ENCODE data around the gene DCUN1D3. TPM values are rescaled to one million over a fixed set of nuclear protein-coding genes. Genes with fewer than 3 reads are reported as not detected.
A peak's percentile ranks its signal among the peaks of the same experiment; 100 is the strongest.
"Not testable (repeated sequence)": the region's sequence is repeated elsewhere in the genome, so short reads cannot be mapped to it uniquely, and the experiment has no call there.

Gene DCUN1D3
- total and polyA plus RNA-seq, 7 donors = 2.2 to 19.6 (median 8.6) TPM

DNA sequence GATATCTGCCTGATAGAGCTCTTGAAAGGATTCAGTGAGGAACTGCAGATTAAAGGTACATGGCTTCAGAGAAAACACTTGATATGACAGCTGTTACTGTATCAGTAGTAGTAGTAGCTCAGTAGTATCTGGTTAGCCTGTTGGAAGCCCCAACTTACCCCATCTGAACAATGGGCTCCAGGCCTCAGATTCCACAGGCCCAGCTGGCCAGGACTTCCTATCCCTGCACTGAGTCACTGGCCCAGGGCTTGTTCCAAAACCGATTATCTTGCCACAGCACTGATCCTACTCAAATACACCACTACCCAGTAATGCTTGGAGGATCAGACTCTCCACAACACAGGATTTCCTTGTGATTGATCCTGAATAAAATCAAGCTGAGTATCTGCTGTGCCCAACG is 32.6 kb downstream of the DCUN1D3 start:
- 52 to 70% (median 55%) methylated on average over 2 of the region's 2 CpGs for WGBS, 3 donors
- no peak for TF ChIP-seq CTCF (IDR thresholded peaks at IDR 0.05)
- no peaks in the 10 kb centered on the region for H3K36me3 ChIP-seq (ENCODE audit: insufficient read depth in 1 of 2, low read depth in 1 of 2)
- no peaks in the 10 kb centered on the region for H3K9me3 ChIP-seq
- H3K27me3 ChIP-seq (ENCODE audit: insufficient read depth in 3 of 3, low read length in 2 of 3) = no peaks in the 10 kb centered on the region
- ATAC-seq = peak in 3 of 4 donors; percentile 38 to 40 (median 38)
- no peak overlapping the region for H3K27ac ChIP-seq
- H3K4me1 ChIP-seq = peaks cover 62% of the 10 kb centered on the region
- intact Hi-C loops (cut with DNase I) = loop anchor here in 1 of 2 donors (5.0 kb wide), 1 partner anchor 35 kb away; the partner anchor contains the start of genes DCUN1D3 and LYRM1
- H3K4me3 ChIP-seq = no peak overlapping the region
- no peak for DNase-seq

DNA sequence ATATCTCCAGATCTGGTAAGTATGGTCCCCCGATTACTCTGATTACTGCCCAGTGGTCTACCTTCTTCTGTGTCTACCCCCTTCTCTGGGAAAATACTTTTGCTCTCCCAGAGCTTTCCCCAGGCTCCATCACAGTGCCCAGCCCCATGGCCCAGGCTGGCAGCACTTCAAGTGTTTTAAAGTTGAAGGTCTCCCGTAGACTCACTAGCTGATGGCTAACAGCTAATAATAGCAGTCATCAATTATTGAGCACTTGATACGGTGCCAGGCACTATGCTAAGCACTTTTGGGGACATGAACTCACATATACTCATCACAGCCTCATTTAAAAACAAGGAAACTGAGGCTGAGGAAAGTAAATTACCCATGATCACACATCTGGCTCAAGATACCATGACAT is 33.4 kb downstream of the DCUN1D3 start:
- Histone ChIP-seq H3K4me1 (peaks cover 55% of the 10 kb centered on the region), H3K36me3 (ENCODE audit: insufficient read depth in 1 of 2, low read depth in 1 of 2) (peaks cover 0 to 6% of the 10 kb centered on the region in 2 donors), H3K4me3 (no peak overlapping the region), H3K9me3 (no peaks in the 10 kb centered on the region), H3K27ac (no peak overlapping the region), H3K27me3 (ENCODE audit: insufficient read depth in 3 of 3, low read length in 2 of 3) (no peaks in the 10 kb centered on the region)
- WGBS, 3 donors = 58 to 64% (median 60%) methylated on average over 3 of the region's 3 CpGs
- ATAC-seq (peak in 1 of 4 donors; percentile 18), DNase-seq (no peak)
- TF ChIP-seq CTCF (IDR thresholded peaks at IDR 0.05) = no peak
- intact Hi-C loops (cut with DNase I) = loop anchor here in 1 of 2 donors (5.0 kb wide), 1 partner anchor 36 kb away; the partner anchor contains the start of genes DCUN1D3 and LYRM1

- whole genome bisulfite sequencing, 3 donors = 72 to 81% (median 78%) methylated on average over 6 of the region's 6 CpGs
- ATAC-seq = peak; percentile 34 to 69 (median 58)
These were observed 33.9 kb downstream of the DCUN1D3 start for GRCh38 chr16:20866145-20866772.

DNA sequence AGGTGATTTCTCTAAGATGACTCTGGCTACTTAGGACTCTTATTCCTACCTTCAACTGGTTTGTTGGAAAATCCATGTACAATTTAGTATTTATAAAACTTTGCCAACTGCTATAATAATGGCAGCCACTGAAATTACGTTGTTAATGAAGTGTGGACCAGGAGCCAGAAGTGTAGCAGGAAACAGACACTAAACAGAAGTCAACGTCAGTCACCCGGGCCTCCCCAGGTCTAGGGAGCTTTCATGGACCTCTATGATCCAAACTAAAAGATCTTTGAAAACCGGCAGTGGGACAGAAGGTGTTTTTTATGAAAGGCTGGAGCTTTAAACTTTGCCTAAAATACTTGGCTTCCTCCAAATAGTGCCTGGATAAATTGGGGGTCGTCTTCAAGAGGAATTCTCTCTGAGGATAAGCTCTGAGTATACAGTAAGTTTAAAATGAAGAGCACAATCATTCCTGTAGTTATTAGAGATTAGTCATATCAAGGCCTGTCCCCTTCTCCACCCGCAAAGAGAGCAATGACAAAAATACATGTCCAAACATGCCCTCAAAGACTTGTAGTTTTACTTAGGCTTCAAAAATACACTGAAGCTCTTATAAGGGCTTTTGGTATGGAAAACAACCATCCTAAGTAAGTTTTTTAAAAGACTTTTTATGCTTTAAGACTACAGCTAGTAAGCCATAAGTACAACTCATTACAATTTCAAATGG is 34.6 kb downstream of the DCUN1D3 start:
- DNase-seq (no peak), ATAC-seq (no peak)
- no peak for TF ChIP-seq CTCF (IDR thresholded peaks at IDR 0.05)
- WGBS, 3 donors = 61 to 71% (median 62%) methylated on average over 6 of the region's 6 CpGs
- no peaks in the 10 kb centered on the region for H3K9me3 ChIP-seq
- no peaks in the 10 kb centered on the region for H3K27me3 ChIP-seq (ENCODE audit: insufficient read depth in 3 of 3, low read length in 2 of 3)
- H3K4me3 ChIP-seq = no peak overlapping the region
- intact Hi-C loops (cut with DNase I) = loop anchor here in 1 of 2 donors (5.0 kb wide), 1 partner anchor 37 kb away; the partner anchor contains the start of genes DCUN1D3 and LYRM1
- peak overlapping the region; percentile 31 for H3K27ac ChIP-seq
- H3K4me1 ChIP-seq = peaks cover 45% of the 10 kb centered on the region
- peaks cover 4 to 11% of the 10 kb centered on the region in 2 donors for H3K36me3 ChIP-seq (ENCODE audit: insufficient read depth in 1 of 2, low read depth in 1 of 2)

More at GRCh38 chr16:20866145-20866772, 33.9 kb downstream of the DCUN1D3 start:
- no peak for TF ChIP-seq CTCF (IDR thresholded peaks at IDR 0.05)
- intact Hi-C loops (cut with DNase I) = loop anchor here in 1 of 2 donors (5.0 kb wide), 1 partner anchor 36 kb away; the partner anchor contains the start of genes DCUN1D3 and LYRM1
- H3K27me3 ChIP-seq (ENCODE audit: insufficient read depth in 3 of 3, low read length in 2 of 3) = no peaks in the 10 kb centered on the region
- peaks cover 50% of the 10 kb centered on the region for H3K4me1 ChIP-seq
- peaks cover 3 to 11% of the 10 kb centered on the region in 2 donors for H3K36me3 ChIP-seq (ENCODE audit: insufficient read depth in 1 of 2, low read depth in 1 of 2)
- no peak overlapping the region for H3K4me3 ChIP-seq
- peak overlapping the region; percentile 31 for H3K27ac ChIP-seq
- peak in 1 of 2 donors; percentile 58 for DNase-seq
- H3K9me3 ChIP-seq = no peaks in the 10 kb centered on the region

DNA sequence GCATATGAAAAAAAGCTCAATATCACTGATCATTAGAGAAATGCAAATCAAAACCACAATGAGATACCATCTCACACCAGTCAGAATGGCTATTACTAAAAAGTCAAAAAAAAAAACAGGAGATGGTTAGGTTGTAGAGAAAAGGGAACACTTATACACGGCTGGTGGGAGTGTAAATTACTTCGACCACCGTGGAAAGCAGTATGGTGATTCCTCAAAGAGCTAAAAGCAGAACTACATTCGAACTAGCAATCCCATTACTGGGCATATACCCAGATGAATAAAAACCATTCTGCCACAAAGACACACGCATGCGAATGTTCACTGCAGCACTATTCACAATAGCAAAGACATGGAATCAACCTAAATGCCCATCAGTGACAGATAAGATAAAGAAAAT is 35.8 kb downstream of the DCUN1D3 start:
- DNase-seq; H3K4me3 ChIP-seq; H3K9me3 ChIP-seq; H3K27me3 ChIP-seq (ENCODE audit: insufficient read depth in 3 of 3, low read length in 2 of 3); ATAC-seq; H3K27ac ChIP-seq; intact Hi-C loops (cut with DNase I): not testable (repeated sequence)
- Histone ChIP-seq H3K36me3 (ENCODE audit: insufficient read depth in 1 of 2, low read depth in 1 of 2) (peaks cover 4 to 20% of the 10 kb centered on the region in 2 donors), H3K4me1 (peaks cover 47% of the 10 kb centered on the region)
- 93 to 97% (median 96%) methylated on average over 6 of the region's 6 CpGs for WGBS, 3 donors

Data from psoas muscle (tissue), 8 donors.